Esophagus squamous epithelium (tissue), 4 donors: ENCODE measurements around the gene NOL3.

Experiments used
- CTCF ChIP-seq, 6 experiments: fragments of 450-650 bp in 4 of 6; fragments of 200-600 bp in 2 of 6; sonication (generic) in 2 of 6; IDR thresholded peaks; one replicate each; pipeline ENCODE4 v1.5.1; 2016 to 2019; ENCODE audit warnings: antibody characterized with exemption in 6 of 6, mild to moderate bottlenecking in 4 of 6, moderate library complexity in 4 of 6
- POLR2A ChIP-seq, 4 donors: fragments of 450-650 bp; IDR thresholded peaks; one replicate each; pipeline ENCODE4 v1.6.1; 2017; ENCODE audit warnings: antibody characterized with exemption in 4 of 4, mild to moderate bottlenecking in 4 of 4, moderate library complexity in 3 of 4

- TF ChIP-seq CTCF (IDR thresholded peaks at IDR 0.05) (no peak), POLR2A (IDR thresholded peaks at IDR 0.05) (no peak)
These were observed 7.7 kb upstream of the NOL3 start for GRCh38 chr16:67162506-67163163.
